Caco-2 (cell line): Measurements from ENCODE around the gene CALCOCO2. TPM values are rescaled to one million over a fixed set of nuclear protein-coding genes. Genes with fewer than 3 reads are reported as not detected.

ENCODE experiments used
- BruUV-seq: library from RNA; stranded (reverse); fragments of 400-500 nt; replicated peaks from 2 replicates; lab custom pipeline; 2021; lab: Mats Ljungman, UMichigan
- CTCF ChIA-PET: fragments of 300-600 bp; sonication (Branson Sonifier 250); formaldehyde crosslinking; loops from one replicate; lab custom pipeline; 2022; ENCODE audit warnings: antibody characterized with exemption; lab: Charles Lee
- POLR2A ChIA-PET: fragments of 300-600 bp; sonication (Branson Sonifier 250); formaldehyde crosslinking; loops from one replicate; lab custom pipeline; 2022; ENCODE audit warnings: antibody characterized with exemption; lab: Charles Lee
- DNase-seq, 2 experiments: peaks; one replicate each; pipeline versions ENCODE4 v3.0.0 to v3.0.0-alpha.2; 2020 to 2022
- H3K27me3 ChIP-seq: replicated peaks from 2 replicates; pipeline ENCODE4 v1.6.0; 2011; ENCODE audit warnings: low read length; ENCODE audit not compliant: control insufficient read depth, insufficient read depth
- H3K36me3 ChIP-seq: 2 replicates; pipeline ENCODE4 v1.5.1; 2011; ENCODE audit warnings: low read length; ENCODE audit not compliant: control insufficient read depth, insufficient read depth
- H3K4me1 ChIP-seq: fragments of 250-450 bp; sonication (Bioruptor Pico); 2 replicates; pipeline ENCODE4 v1.5.1; 2020; ENCODE audit warnings: mild to moderate bottlenecking
- H3K4me3 ChIP-seq: 2 replicates; pipeline ENCODE4 v1.5.1; 2011; ENCODE audit warnings: low read depth, mild to moderate bottlenecking, control low read depth, low read length
- H3K9me3 ChIP-seq: fragments of 250-450 bp; sonication (Bioruptor Pico); 2 replicates; pipeline ENCODE4 v1.5.1; 2020; ENCODE audit warnings: mild to moderate bottlenecking, moderate library complexity
- H3K27ac Mint-ChIP-seq: one replicate; pipeline ENCODE4 v1.8.0; 2022; ENCODE audit warnings: mixed read lengths; ENCODE audit not compliant: unreplicated experiment
- H3K27me3 Mint-ChIP-seq: one replicate; pipeline ENCODE4 v1.8.0; 2022; ENCODE audit warnings: mixed read lengths; ENCODE audit not compliant: insufficient read depth, unreplicated experiment
- H3K36me3 Mint-ChIP-seq: one replicate; pipeline ENCODE4 v1.8.0; 2022; ENCODE audit warnings: mild to moderate bottlenecking, mixed read lengths; ENCODE audit not compliant: insufficient read depth, unreplicated experiment
- H3K4me1 Mint-ChIP-seq: one replicate; pipeline ENCODE4 v1.8.0; 2022; ENCODE audit warnings: low read depth, mixed read lengths; ENCODE audit not compliant: unreplicated experiment
- H3K4me3 Mint-ChIP-seq: one replicate; pipeline ENCODE4 v1.8.0; 2022; ENCODE audit warnings: mild to moderate bottlenecking, moderate library complexity, mixed read lengths; ENCODE audit not compliant: unreplicated experiment
- H3K9me3 Mint-ChIP-seq: one replicate; pipeline ENCODE4 v1.8.0; 2022; ENCODE audit warnings: mixed read lengths; ENCODE audit not compliant: unreplicated experiment
- intact Hi-C: fragments of 100-400 bp; cut with micrococcal nuclease; formaldehyde crosslinking; loops from one replicate; pipeline ENCODE4 v1.10.0; 2022; ENCODE audit not compliant: unreplicated experiment
- total RNA-seq: library from RNA; stranded (reverse); gene quantifications from 2 replicates; pipeline ENCODE4 v1.2.3, GENCODE V29; 2022
- TF ChIP-seq, protein P1 (sequence below), 2 experiments: fragments of 200-600 bp in 1 of 2; IDR thresholded peaks; 1 replicate in 1 of 2; 2 replicates in 1 of 2; pipeline versions ENCODE4 v1.5.1 to v1.8.0; 2011 to 2022; ENCODE audit warnings: antibody characterized with exemption in 1 of 2, control low read depth in 1 of 2, inconsistent platforms in 1 of 2, low read depth in 1 of 2, low read length in 1 of 2, mild to moderate bottlenecking in 1 of 2, moderate library complexity in 1 of 2; ENCODE audit not compliant: insufficient read depth in 1 of 2, severe bottlenecking in 1 of 2, unreplicated experiment in 1 of 2

CALCOCO2 gene
- total RNA-seq, 1 experiment from 2014 or later: 233 TPM

DNA sequence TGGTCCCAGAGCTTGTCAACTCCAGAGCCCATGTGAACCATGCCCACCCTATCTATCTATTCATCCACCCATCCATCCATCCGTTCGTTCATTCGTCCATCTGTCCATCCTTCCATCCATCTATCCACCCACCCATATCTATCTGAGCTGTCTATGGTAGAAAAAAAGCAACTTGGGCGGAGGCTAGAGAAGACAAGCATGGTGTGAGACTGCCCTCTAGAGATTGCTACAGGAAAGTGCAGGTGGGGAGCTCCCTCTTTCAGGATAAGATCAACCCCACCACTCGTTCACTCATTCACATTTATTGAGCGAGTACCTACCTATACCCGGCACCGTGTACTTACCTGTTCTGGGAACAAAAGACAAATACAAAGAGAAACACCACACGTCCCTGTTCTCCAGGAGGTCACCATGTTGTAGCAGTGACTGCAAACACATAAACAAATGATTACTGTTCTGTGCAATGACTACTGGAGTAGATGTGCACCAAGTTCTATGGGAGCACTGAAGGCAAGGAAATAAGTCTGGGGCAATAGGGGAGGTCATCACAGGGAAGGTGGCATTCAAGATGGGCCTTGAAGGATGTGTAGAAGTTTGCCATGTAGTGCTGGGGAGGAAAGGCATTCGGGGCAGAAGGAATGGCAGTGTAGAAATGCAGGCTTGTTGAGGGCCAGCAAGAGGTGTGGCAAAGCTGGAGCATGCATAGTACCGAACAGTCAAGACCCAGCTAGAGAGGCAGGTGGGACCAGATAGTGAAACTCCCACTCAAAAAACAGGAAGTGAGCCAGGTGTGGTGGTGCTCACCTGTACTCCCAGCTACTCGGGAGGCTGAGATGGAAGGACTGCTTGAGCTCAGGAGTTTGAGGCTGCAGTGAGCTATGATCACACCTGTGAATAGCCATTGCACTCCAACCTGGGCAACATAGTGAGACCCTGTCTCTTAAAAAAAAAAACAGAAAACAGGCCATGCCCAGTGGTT, 48.4 kb downstream of the CALCOCO2 start:
- peaks cover 11% of the 10 kb centered on the region for H3K4me1 ChIP-seq
- H3K36me3 ChIP-seq: no peaks in the 10 kb centered on the region
- no peak overlapping the region for H3K4me3 ChIP-seq
- CTCF ChIA-PET: interaction anchor here (0.5 to 19.4 kb wide), 83 partner anchors 8 to 938 kb away, joined by 3 to 1184 read pairs (median 6); partner anchors contain the start of genes ATP5MC1, HOXB13, HOXB9 and PNPO
- Mint-ChIP-seq H3K27ac (no peak overlapping the region), H3K4me1 (peaks cover 12% of the 10 kb centered on the region), H3K4me3 (no peak overlapping the region), H3K9me3 (no peaks in the 10 kb centered on the region), H3K27me3 (no peaks in the 10 kb centered on the region), H3K36me3 (no peaks in the 10 kb centered on the region)
- no TSS peak for BruUV-seq
- H3K9me3 ChIP-seq: no peaks in the 10 kb centered on the region
- POLR2A ChIA-PET: interaction anchor here (0.5 to 1.1 kb wide), 7 partner anchors 12 to 554 kb away, joined by 3 to 9 read pairs (median 3); partner anchors contain the start of genes ATP5MC1, IGF2BP1 and TTLL6
- peak; percentile 86 to 90 for DNase-seq
- intact Hi-C loops: loop anchor here (1.0 kb wide), 9 partner anchors 24 to 208 kb away; partner anchors contain the start of gene CALCOCO2
- TF ChIP-seq, protein P1, sequence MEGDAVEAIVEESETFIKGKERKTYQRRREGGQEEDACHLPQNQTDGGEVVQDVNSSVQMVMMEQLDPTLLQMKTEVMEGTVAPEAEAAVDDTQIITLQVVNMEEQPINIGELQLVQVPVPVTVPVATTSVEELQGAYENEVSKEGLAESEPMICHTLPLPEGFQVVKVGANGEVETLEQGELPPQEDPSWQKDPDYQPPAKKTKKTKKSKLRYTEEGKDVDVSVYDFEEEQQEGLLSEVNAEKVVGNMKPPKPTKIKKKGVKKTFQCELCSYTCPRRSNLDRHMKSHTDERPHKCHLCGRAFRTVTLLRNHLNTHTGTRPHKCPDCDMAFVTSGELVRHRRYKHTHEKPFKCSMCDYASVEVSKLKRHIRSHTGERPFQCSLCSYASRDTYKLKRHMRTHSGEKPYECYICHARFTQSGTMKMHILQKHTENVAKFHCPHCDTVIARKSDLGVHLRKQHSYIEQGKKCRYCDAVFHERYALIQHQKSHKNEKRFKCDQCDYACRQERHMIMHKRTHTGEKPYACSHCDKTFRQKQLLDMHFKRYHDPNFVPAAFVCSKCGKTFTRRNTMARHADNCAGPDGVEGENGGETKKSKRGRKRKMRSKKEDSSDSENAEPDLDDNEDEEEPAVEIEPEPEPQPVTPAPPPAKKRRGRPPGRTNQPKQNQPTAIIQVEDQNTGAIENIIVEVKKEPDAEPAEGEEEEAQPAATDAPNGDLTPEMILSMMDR (IDR thresholded peaks at IDR 0.05; ENCODE audit: insufficient read depth in 1 of 2, low read depth in 1 of 2, low read length in 1 of 2, severe bottlenecking in 1 of 2, unreplicated experiment in 1 of 2): peak; percentile 100
- no peaks in the 10 kb centered on the region for H3K27me3 ChIP-seq

DNA sequence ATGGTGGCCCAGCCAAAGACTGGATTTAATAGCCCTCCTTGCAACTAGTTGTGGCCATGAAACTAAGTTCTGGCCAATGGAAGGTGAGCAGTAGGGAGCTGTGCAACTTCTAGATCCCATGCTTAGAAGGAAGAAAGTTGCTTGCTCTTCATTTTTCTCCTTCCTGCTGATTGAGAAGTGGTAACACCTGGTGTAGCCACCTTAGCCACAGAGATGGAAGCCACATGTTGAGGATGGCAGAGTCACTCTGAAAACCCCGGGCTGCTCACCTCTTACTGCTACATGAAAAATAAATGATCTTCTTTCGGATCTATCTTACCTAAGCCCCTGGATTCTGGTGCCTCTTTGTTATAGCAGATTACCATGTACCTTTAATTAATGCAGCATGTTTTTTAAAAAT, 51.4 kb downstream of the CALCOCO2 start:
- H3K27ac Mint-ChIP-seq: no peak overlapping the region
- TF ChIP-seq, protein P1 (IDR thresholded peaks at IDR 0.05; ENCODE audit: insufficient read depth in 1 of 2, low read depth in 1 of 2, low read length in 1 of 2, severe bottlenecking in 1 of 2, unreplicated experiment in 1 of 2): no peak
- no peaks in the 10 kb centered on the region for H3K9me3 Mint-ChIP-seq
- ChIA-PET POLR2A (interaction anchor here (0.6 kb wide), 1 partner anchor 913 kb away, joined by 3 read pairs; no protein-coding TSS in a partner anchor), CTCF (interaction anchor here (0.6 to 19.4 kb wide), 8 partner anchors 79 to 717 kb away, joined by 3 to 1184 read pairs (median 5); partner anchors contain the start of gene TTLL6)
- no peaks in the 10 kb centered on the region for H3K27me3 Mint-ChIP-seq
- DNase-seq: no peak
- Histone ChIP-seq H3K4me1 (peaks cover 17% of the 10 kb centered on the region), H3K9me3 (no peaks in the 10 kb centered on the region), H3K27me3 (no peaks in the 10 kb centered on the region), H3K4me3 (no peak overlapping the region), H3K36me3 (no peaks in the 10 kb centered on the region)
- intact Hi-C loops: no loop called here
- no peak overlapping the region for H3K4me3 Mint-ChIP-seq
- BruUV-seq: no TSS peak
- H3K4me1 Mint-ChIP-seq: peaks cover 13% of the 10 kb centered on the region
- H3K36me3 Mint-ChIP-seq: peaks cover 10% of the 10 kb centered on the region

DNA sequence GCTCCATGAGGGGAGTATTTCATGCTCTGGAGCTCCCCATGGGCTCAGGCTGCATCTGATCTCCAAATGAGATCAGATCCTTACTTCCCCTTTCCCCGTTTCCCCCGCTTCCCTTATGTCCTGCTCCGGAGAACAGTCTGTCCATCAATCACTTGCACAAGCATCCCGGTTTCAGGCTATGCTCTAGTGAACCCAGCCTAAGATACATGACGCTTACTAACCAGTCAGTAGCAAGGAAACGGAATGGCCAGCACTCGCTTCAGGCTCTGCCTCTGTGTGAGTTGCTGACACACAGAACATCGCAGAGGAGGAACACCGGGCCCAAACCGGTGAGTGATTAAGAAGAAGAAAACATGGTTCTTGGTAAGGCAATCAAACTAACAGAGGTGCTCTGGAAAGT, 52.3 kb downstream of the CALCOCO2 start:
- peaks cover 13% of the 10 kb centered on the region for H3K4me1 Mint-ChIP-seq
- CTCF ChIA-PET: interaction anchor here (0.7 to 19.4 kb wide), 6 partner anchors 10 to 252 kb away, joined by 5 to 1184 read pairs (median 21); partner anchors contain the start of gene TTLL6
- no peak overlapping the region for H3K4me3 Mint-ChIP-seq
- H3K9me3 Mint-ChIP-seq: no peaks in the 10 kb centered on the region
- Histone ChIP-seq H3K9me3 (no peaks in the 10 kb centered on the region), H3K27me3 (no peaks in the 10 kb centered on the region), H3K4me3 (no peak overlapping the region), H3K36me3 (no peaks in the 10 kb centered on the region), H3K4me1 (peaks cover 9% of the 10 kb centered on the region)
- no peak for DNase-seq
- peaks cover 10% of the 10 kb centered on the region for H3K36me3 Mint-ChIP-seq
- TF ChIP-seq, protein P1 (IDR thresholded peaks at IDR 0.05; ENCODE audit: insufficient read depth in 1 of 2, low read depth in 1 of 2, low read length in 1 of 2, severe bottlenecking in 1 of 2, unreplicated experiment in 1 of 2): no peak
- no peaks in the 10 kb centered on the region for H3K27me3 Mint-ChIP-seq
- H3K27ac Mint-ChIP-seq: no peak overlapping the region
- POLR2A ChIA-PET: no interaction called here
- BruUV-seq: no TSS peak
- intact Hi-C loops: no loop called here
